Embryonic facial prominence (tissue), 1 donor: ENCODE data around the gene MMADHC.

Experiments
- DNase-seq: peaks from one replicate; pipeline ENCODE4 v3.0.0-alpha.2; 2016; ENCODE audit errors: extremely low spot score

MMADHC gene

GRCh38 chr2:149556452-149556851 is 31.1 kb downstream of the MMADHC start:
- no peak for DNase-seq

- no peak for DNase-seq
These were observed 34.7 kb downstream of the MMADHC start for GRCh38 chr2:149552830-149553229.

DNA sequence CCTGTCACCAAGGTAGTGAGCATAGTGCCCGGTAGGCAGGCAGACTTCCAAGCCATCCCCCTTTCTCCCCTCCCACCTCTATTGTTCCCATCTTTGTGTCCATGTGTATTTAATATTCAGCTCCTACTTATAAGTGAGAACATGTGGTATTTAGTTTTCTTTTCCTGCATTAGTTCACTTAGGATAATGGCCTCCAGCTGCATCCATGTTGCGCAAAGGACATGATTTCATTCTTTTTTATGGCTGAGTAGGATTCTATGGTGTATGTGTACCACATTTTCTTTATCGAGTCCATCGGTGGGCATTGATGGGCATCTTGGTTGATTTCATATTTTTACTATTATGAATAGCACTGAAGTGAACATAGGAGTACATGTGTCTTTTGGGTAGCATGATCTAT is 35.3 kb downstream of the MMADHC start:
- DNase-seq, result no peak

- DNase-seq, result no peak
These were observed 42.9 kb downstream of the MMADHC start for GRCh38 chr2:149544692-149545091.

DNA sequence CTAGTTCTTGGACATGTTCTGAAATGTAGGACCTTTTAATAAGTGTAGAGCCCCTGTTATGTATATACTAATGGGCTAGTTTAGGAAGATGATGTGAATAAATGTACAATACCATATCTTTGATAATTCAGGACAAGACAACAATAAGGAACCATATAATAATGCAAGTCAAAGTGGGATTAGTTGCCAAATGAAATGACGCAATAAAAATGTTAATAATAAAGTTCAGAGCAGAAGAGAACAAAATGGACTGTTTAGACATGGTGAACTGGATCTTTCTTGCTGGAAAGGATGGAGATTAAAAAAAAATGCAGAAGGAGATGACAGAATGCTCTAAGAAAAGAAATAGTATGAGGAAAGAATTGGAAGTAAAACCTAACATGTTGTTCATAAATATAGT is 43.7 kb downstream of the MMADHC start:
- no peak for DNase-seq

GRCh38 chr2:149540138-149540537 is 47.4 kb downstream of the MMADHC start:
- no peak for DNase-seq

- no peak for DNase-seq
These were observed 49.3 kb downstream of the MMADHC start for GRCh38 chr2:149538138-149538833.

DNA sequence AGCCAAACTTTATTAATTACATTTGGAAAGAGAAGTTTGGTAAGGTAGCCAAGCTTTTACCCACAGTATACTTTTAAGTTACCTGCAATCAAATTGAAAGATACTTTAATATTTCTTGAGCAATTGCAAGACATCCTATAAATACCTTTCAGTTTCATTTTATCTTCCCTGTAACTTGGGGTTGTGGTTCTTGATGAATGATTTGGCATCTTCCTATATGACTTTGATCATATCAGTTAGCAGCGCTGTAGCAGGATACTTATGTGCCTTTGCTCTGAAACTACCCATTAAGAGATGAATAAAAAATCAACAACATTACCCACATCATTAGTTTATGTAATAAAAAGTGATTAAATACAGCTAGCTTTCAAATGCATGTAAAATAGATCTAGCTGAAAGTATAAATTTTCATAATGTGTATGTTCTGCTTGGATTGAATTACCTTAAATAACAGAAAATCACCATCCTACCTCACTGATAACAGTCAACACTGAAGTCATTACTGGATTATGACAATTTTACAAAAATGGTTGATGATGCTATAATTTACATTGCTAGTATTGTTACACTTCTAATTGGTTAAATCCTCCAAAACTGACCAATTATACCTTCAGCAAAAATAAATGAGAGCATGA is 50.4 kb downstream of the MMADHC start:
- no peak for DNase-seq

- DNase-seq, result no peak
These were observed 50.9 kb downstream of the MMADHC start for GRCh38 chr2:149536649-149537048.

GRCh38 chr2:149534674-149535073 is 52.9 kb downstream of the MMADHC start:
- no peak for DNase-seq

DNA sequence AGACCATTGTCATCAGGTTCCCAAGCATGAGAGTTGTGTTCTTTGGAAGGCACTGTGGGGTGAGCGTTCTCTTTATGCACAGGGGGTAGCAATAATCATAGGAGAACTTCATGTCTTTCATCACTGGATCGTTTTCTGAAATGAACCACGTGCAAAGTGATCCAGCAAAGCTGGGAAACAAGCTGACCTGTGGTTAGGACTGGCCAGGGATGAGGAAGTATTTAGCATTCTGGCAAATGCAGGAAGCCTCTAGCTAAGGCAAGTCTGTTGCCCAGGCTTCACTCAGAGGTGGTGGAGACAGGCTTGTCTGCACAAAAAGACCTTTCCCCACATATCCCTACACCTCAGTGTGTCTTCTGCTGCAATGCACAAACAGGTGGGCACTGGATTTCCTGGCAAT is 58.6 kb downstream of the MMADHC start:
- DNase-seq, result no peak

- DNase-seq, result peak; percentile 20
These were observed 59.4 kb downstream of the MMADHC start for GRCh38 chr2:149527998-149528755.

DNA sequence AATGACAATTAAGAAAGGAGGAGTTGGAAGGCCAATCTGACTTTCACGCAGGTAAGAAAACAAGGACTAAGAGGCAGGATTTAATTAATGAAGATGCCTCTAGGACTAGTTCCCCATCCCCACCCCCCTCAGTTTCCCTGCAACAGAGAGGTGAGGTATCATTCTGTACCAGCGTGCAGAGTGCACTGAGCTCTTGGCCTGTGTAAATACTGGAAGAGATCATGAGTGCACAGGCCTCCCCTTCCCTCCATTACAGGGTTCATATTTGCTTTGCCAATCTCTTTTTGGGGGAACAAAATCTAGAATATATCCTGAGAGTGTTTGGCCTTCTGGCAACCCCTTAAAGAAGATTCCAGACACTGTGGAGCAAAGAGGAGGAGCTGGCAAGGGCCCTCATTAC is 60.9 kb downstream of the MMADHC start:
- DNase-seq, result no peak

GRCh38 chr2:149525323-149525722 is 62.3 kb downstream of the MMADHC start:
- no peak for DNase-seq
